ENCODE results near the gene FAM240A.

DNA sequence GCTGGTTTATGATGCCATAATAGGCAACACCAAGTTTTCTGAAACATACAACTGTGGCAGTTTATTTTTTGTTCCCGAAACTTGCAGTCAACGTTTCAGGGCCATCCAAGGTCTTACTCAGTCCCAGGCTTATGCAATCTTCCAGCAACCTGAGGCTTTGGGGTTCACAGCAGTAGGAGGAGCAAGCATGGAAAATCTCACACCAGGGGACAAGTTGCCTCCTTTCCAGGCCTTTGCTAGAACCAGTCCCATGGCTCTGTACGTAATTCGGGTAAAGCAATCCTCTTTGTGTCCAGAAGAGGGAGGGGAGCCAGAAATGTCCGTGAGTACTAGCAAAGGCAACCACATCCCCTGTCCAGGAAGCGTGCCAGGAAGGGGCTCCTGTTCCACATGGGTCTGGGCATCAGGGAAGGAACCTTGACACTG lies 4.7 kb upstream of the FAM240A start:
- TF ChIP-seq CTCF (conservative IDR thresholded peaks at IDR 0.05; ENCODE audit: low read depth, low read length) (peak; percentile 15; the same call in 1 of the 2 replicates), EZH2 (IDR thresholded peaks at IDR 0.05; ENCODE audit: borderline replicate concordance, low read depth, low read length, poor library complexity, severe bottlenecking) (no peak)

All from A673 (cell line).